H1 (cell line): ENCODE results near the gene OAS3. TPM values are rescaled to one million over a fixed set of nuclear protein-coding genes. Genes with fewer than 3 reads are reported as not detected.

Source experiments
- BRCA1 ChIP-seq: IDR thresholded peaks from 2 replicates; pipeline ENCODE4 v1.6.1; 2012; ENCODE audit warnings: low read depth, low read length, improper control_type of control experiment
- CHD2 ChIP-seq: IDR thresholded peaks from 2 replicates; pipeline ENCODE4 v1.6.1; 2012; ENCODE audit warnings: low read length, improper control_type of control experiment
- CREB1 ChIP-seq: IDR thresholded peaks from 2 replicates; pipeline ENCODE4 v1.6.1; 2012; ENCODE audit warnings: inconsistent platforms
- EZH2 ChIP-seq: fragments of 200-600 bp; sonication (generic); IDR thresholded peaks from 2 replicates; pipeline ENCODE4 v1.7.1; 2012; ENCODE audit warnings: low read depth, mild to moderate bottlenecking, moderate library complexity, low read length, inconsistent platforms; ENCODE audit not compliant: severe bottlenecking
- GABPA ChIP-seq: IDR thresholded peaks from 2 replicates; pipeline ENCODE4 v1.6.1; 2011; ENCODE audit warnings: mild to moderate bottlenecking, low read length, moderate library complexity, borderline replicate concordance; ENCODE audit not compliant: insufficient read depth
- KDM1A ChIP-seq: fragments of 200-600, 300-600 bp; sonication (generic); IDR thresholded peaks from 2 replicates; pipeline ENCODE4 v1.7.1; 2016; ENCODE audit warnings: mild to moderate bottlenecking, low read length, borderline replicate concordance
- POLR2A ChIP-seq, 2 experiments: IDR thresholded peaks; 1 replicate in 1 of 2; 2 replicates in 1 of 2; pipeline ENCODE4 v1.6.1; 2011; ENCODE audit warnings: low read depth in 2 of 2, low read length in 2 of 2, mild to moderate bottlenecking in 2 of 2; ENCODE audit errors: control extremely low read depth in 1 of 2
- SRF ChIP-seq: IDR thresholded peaks from 2 replicates; pipeline ENCODE4 v1.6.1; 2011; ENCODE audit warnings: mild to moderate bottlenecking, low read depth, low read length, moderate library complexity
- polyA plus RNA-seq, 7 experiments: library from polyadenylated mRNA; depleted of rRNA in 3 of 7; stranded (reverse) in 5 of 7; unstranded in 2 of 7; fragments of >200 nt in 5 of 7; fragments of 200-250 nt in 2 of 7; gene quantifications; 1 replicate in 5 of 7; 2 replicates in 1 of 7; 4 replicates in 1 of 7; pipeline versions ENCODE4 v1.2.1 to v1.2.3, GENCODE V29; 2011 to 2013; ENCODE audit warnings: missing spikeins in 2 of 7, mixed read lengths in 2 of 7
- total RNA-seq: library from RNA; stranded (reverse); fragmentation: NEBNext Ultra II Directional; extraction: Animal tissue kit (Norgen Biotek cat#: 25700); gene quantifications from 2 replicates; pipeline ENCODE4 v1.2.1, GENCODE V29; 2021
- TF ChIP-seq, protein P1 (sequence below): fragments of 300-600 bp; sonication (generic); IDR thresholded peaks from 2 replicates; pipeline ENCODE4 v1.7.1; 2012; ENCODE audit warnings: low read length, moderate library complexity, mild to moderate bottlenecking, inconsistent platforms; ENCODE audit not compliant: insufficient replicate concordance

OAS3 gene
- total and polyA plus RNA-seq, 2 of the 8 experiments (the other 6 are each of a cell fraction or from before 2014, with no cell fraction given) = 0.73 to 3.7 TPM

DNA sequence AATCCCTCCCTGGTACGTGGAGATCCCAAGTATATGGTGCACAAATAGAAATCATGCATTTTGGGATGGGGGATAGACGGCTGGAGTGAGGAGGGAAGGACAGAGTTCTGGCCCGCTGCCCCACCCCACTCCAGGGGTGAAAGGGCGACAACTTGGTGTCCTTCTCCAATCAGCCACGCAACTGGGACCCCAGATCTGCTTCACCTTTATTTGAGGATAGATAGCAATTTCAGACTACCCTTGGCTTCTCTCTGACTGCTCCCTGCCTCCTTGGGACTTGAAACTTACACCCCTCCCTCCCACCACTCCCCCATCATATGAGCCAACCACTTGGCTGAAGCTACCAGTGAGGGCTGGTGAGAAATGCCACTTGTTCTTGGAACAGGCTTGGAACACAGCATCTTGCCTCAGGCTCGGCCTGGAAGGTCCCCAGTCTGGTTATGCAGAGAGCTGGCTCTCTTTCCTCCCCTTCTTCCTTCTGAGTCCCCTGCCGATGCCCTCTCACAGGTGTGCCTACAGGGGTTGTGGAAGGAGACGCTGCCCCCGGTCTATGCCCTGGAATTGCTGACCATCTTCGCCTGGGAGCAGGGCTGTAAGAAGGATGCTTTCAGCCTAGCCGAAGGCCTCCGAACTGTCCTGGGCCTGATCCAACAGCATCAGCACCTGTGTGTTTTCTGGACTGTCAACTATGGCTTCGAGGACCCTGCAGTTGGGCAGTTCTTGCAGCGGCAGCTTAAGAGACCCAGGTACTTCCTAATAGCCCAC, 8.1 kb downstream of the OAS3 start (continued):
- TF ChIP-seq, protein P1, sequence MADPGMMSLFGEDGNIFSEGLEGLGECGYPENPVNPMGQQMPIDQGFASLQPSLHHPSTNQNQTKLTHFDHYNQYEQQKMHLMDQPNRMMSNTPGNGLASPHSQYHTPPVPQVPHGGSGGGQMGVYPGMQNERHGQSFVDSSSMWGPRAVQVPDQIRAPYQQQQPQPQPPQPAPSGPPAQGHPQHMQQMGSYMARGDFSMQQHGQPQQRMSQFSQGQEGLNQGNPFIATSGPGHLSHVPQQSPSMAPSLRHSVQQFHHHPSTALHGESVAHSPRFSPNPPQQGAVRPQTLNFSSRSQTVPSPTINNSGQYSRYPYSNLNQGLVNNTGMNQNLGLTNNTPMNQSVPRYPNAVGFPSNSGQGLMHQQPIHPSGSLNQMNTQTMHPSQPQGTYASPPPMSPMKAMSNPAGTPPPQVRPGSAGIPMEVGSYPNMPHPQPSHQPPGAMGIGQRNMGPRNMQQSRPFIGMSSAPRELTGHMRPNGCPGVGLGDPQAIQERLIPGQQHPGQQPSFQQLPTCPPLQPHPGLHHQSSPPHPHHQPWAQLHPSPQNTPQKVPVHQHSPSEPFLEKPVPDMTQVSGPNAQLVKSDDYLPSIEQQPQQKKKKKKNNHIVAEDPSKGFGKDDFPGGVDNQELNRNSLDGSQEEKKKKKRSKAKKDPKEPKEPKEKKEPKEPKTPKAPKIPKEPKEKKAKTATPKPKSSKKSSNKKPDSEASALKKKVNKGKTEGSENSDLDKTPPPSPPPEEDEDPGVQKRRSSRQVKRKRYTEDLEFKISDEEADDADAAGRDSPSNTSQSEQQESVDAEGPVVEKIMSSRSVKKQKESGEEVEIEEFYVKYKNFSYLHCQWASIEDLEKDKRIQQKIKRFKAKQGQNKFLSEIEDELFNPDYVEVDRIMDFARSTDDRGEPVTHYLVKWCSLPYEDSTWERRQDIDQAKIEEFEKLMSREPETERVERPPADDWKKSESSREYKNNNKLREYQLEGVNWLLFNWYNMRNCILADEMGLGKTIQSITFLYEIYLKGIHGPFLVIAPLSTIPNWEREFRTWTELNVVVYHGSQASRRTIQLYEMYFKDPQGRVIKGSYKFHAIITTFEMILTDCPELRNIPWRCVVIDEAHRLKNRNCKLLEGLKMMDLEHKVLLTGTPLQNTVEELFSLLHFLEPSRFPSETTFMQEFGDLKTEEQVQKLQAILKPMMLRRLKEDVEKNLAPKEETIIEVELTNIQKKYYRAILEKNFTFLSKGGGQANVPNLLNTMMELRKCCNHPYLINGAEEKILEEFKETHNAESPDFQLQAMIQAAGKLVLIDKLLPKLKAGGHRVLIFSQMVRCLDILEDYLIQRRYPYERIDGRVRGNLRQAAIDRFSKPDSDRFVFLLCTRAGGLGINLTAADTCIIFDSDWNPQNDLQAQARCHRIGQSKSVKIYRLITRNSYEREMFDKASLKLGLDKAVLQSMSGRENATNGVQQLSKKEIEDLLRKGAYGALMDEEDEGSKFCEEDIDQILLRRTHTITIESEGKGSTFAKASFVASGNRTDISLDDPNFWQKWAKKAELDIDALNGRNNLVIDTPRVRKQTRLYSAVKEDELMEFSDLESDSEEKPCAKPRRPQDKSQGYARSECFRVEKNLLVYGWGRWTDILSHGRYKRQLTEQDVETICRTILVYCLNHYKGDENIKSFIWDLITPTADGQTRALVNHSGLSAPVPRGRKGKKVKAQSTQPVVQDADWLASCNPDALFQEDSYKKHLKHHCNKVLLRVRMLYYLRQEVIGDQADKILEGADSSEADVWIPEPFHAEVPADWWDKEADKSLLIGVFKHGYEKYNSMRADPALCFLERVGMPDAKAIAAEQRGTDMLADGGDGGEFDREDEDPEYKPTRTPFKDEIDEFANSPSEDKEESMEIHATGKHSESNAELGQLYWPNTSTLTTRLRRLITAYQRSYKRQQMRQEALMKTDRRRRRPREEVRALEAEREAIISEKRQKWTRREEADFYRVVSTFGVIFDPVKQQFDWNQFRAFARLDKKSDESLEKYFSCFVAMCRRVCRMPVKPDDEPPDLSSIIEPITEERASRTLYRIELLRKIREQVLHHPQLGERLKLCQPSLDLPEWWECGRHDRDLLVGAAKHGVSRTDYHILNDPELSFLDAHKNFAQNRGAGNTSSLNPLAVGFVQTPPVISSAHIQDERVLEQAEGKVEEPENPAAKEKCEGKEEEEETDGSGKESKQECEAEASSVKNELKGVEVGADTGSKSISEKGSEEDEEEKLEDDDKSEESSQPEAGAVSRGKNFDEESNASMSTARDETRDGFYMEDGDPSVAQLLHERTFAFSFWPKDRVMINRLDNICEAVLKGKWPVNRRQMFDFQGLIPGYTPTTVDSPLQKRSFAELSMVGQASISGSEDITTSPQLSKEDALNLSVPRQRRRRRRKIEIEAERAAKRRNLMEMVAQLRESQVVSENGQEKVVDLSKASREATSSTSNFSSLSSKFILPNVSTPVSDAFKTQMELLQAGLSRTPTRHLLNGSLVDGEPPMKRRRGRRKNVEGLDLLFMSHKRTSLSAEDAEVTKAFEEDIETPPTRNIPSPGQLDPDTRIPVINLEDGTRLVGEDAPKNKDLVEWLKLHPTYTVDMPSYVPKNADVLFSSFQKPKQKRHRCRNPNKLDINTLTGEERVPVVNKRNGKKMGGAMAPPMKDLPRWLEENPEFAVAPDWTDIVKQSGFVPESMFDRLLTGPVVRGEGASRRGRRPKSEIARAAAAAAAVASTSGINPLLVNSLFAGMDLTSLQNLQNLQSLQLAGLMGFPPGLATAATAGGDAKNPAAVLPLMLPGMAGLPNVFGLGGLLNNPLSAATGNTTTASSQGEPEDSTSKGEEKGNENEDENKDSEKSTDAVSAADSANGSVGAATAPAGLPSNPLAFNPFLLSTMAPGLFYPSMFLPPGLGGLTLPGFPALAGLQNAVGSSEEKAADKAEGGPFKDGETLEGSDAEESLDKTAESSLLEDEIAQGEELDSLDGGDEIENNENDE = no peak
- TF ChIP-seq KDM1A (no peak), CREB1 (no peak), BRCA1 (no peak), EZH2 (no peak), CHD2 (no peak), GABPA (no peak), POLR2A (IDR thresholded peaks at IDR 0.05; ENCODE audit: control extremely low read depth in 1 of 2, low read depth in 2 of 2, low read length in 2 of 2) (no peak), SRF (no peak)
